Astrocyte of the cerebellum (primary cell): ENCODE measurements around the gene CHRNA10.

ENCODE experiments used
- DNase-seq: peaks from one replicate; pipeline ENCODE4 v3.0.0-alpha.2; 2011; ENCODE audit warnings: low read depth
- H3K4me3 ChIP-seq: 2 replicates; pipeline ENCODE4 v1.5.1; 2011; ENCODE audit warnings: mild to moderate bottlenecking, low read depth, low read length, moderate library complexity
- in situ Hi-C: cut with HindIII; loops from 2 replicates; pipeline ENCODE4 v1.10.0; 2017; ENCODE audit warnings: low sequenced_read_pairs
- TF ChIP-seq, protein P1 (sequence below): IDR thresholded peaks from 2 replicates; pipeline ENCODE4 v1.5.1; 2012; ENCODE audit warnings: low read length, low read depth, moderate library complexity, mild to moderate bottlenecking; ENCODE audit errors: missing control alignments

The CHRNA10 gene

GRCh38 chr11:3635641-3636375 is 35.4 kb downstream of the CHRNA10 start:
- TF ChIP-seq, protein P1, sequence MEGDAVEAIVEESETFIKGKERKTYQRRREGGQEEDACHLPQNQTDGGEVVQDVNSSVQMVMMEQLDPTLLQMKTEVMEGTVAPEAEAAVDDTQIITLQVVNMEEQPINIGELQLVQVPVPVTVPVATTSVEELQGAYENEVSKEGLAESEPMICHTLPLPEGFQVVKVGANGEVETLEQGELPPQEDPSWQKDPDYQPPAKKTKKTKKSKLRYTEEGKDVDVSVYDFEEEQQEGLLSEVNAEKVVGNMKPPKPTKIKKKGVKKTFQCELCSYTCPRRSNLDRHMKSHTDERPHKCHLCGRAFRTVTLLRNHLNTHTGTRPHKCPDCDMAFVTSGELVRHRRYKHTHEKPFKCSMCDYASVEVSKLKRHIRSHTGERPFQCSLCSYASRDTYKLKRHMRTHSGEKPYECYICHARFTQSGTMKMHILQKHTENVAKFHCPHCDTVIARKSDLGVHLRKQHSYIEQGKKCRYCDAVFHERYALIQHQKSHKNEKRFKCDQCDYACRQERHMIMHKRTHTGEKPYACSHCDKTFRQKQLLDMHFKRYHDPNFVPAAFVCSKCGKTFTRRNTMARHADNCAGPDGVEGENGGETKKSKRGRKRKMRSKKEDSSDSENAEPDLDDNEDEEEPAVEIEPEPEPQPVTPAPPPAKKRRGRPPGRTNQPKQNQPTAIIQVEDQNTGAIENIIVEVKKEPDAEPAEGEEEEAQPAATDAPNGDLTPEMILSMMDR, result no peak
- in situ Hi-C loops, result no loop called here
- no peak for DNase-seq
- no peak overlapping the region for H3K4me3 ChIP-seq

DNA sequence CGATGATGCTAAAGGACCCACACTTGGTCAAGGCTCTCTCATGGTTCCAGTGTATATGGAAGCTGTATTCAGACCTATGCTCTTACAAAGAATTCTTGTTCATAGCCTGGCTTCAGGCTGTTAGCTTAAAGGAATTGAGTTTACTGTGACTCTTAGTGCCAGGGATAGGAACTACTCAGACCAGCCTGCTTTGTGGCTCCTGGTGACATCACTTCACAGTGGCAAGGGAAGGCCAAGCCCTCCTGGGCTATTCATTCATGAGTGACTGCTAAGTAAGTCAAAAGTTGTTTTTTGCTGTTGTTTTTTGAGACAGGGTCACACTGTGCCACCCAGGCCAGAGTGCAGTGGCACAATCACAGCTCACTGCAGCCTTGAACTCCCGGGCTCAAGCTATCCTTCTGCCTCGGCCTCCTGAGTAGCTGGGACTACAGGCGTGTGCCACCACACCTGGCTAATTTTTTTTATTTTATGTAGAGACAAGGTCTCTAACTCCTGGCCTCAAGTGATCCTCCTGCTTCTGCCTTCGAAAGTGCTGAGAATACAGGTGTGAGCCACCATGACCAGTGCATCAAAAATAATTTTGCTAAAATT is 39.0 kb downstream of the CHRNA10 start:
- in situ Hi-C loops, result loop anchor here (5.0 kb wide), 1 partner anchor 50 kb away; no protein-coding TSS in a partner anchor
- TF ChIP-seq, protein P1, result no peak
- no peak for DNase-seq
- H3K4me3 ChIP-seq, result no peak overlapping the region

GRCh38 chr11:3631331-3631730 is 39.9 kb downstream of the CHRNA10 start:
- in situ Hi-C loops, result loop anchor here (5.0 kb wide), 1 partner anchor 51 kb away; no protein-coding TSS in a partner anchor
- DNase-seq, result no peak
- TF ChIP-seq, protein P1, result no peak
- H3K4me3 ChIP-seq, result no peak overlapping the region

DNA sequence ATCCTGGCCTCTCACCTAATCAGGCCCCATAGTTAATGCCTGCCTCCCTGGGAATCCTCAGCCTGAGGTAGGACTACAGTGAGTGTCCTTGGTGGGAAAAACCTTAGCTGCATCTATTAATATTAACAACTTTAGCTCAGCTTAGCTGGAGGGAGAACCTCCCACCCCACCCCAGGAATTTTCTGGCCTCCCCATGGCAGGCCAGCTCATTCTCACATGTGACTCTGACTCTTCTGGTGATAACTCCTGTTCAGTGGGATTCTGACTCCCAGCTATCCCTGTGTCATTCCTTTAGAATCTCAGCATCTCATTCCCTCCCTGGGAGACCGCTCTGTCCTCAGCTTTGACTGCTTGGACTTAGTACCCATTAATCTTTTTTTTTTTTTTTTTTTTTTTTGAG is 43.9 kb downstream of the CHRNA10 start:
- DNase-seq, result no peak
- in situ Hi-C loops, result no loop called here
- TF ChIP-seq, protein P1, result no peak
- H3K4me3 ChIP-seq, result no peak overlapping the region

DNA sequence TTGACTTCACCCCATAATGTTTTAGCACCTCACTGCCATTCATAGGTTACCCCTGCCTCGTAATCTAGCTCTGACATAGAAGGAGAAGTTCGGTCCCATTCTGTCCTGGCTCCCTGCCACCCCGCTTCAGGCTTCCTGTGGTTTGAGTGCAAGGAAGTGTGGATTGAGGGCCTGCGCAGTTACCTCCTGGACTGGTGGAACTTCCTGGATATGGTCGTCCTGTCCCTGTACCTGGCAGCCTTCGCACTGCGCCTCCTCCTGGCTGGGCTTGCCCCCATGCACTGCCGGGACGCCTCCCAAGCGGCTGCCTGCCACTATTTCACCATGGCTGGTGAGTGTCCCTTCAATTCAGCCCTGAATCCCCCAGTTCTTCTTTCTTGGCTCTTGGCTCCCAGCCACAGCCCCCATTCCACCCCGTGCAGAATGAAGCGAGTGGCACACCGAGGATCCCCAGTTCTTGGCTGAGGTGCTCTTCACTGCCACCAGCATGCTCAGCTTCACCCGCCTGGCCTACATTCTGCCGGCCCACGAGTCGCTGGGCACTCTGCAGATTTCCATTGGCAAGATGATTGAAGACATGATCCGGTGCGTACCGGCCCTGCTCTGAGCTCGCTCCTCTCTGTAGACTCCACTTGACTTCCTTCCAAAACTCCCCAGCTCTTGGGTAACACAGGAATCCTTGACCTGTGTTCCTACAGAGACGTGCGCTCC is 44.8 kb downstream of the CHRNA10 start:
- in situ Hi-C loops, result no loop called here
- no peak overlapping the region for H3K4me3 ChIP-seq
- TF ChIP-seq, protein P1, result no peak
- no peak for DNase-seq

DNA sequence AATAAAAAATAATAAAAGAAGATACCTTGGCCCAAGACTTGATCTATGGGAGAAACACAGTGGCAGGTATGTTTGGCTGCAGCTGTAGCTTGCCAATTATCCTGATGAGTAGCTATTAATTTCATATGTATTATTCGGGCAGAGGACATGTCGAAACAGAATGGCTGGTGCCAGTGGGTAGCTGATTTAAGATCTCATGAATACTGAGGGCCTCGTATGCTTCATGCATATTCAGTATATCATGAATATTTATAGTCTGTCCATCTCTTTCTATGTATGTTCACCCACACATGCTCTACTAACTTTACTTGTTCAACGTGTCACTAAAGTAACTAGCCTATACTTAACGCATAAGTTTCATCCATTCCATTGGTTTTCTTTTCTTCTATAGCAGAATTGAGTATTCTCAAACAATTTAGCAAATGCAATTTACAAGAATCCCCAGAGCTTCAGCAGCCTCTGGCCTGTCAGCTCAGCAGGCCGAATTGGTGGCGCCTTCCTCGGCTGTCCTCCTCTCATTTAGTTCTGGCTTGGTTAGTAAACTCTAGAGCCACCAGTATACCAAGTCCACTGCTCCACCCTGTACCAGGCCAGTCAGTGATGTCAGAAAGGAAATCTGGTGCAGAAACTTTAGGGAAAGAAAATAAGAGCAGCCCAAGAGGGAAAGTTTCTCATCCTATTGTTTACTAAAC is 47.3 kb downstream of the CHRNA10 start:
- TF ChIP-seq, protein P1, result no peak
- no peak for DNase-seq

More for the DNA sequence above, 47.3 kb downstream of the CHRNA10 start:
- in situ Hi-C loops, result no loop called here
- no peak overlapping the region for H3K4me3 ChIP-seq
